ENCODE measurements around the gene FOXA2.

FOXA2 gene

GRCh38 chr20:22536141-22536828 is 48.1 kb downstream of the FOXA2 start:
- no peak for TF ChIP-seq CTCF (IDR thresholded peaks at IDR 0.05; ENCODE audit: low read length, missing control alignments)
- DNase-seq (ENCODE audit: low read depth): no peak
- no peak overlapping the region for H3K4me3 ChIP-seq (replicated peaks; ENCODE audit: low read depth, low read length)

- no peak overlapping the region for H3K4me3 ChIP-seq (replicated peaks; ENCODE audit: low read depth, low read length)
- DNase-seq (ENCODE audit: low read depth): no peak
- no peak for TF ChIP-seq CTCF (IDR thresholded peaks at IDR 0.05; ENCODE audit: low read length, missing control alignments)
Measured at GRCh38 chr20:22535483-22535882, 48.9 kb downstream of the FOXA2 start.

- no peak overlapping the region for H3K4me3 ChIP-seq (replicated peaks; ENCODE audit: low read depth, low read length)
- no peak for TF ChIP-seq CTCF (IDR thresholded peaks at IDR 0.05; ENCODE audit: low read length, missing control alignments)
Measured at GRCh38 chr20:22533823-22534751, 50.3 kb downstream of the FOXA2 start.

GRCh38 chr20:22532598-22532997 is 51.8 kb downstream of the FOXA2 start:
- TF ChIP-seq CTCF (IDR thresholded peaks at IDR 0.05; ENCODE audit: low read length, missing control alignments): no peak
- no peak overlapping the region for H3K4me3 ChIP-seq (replicated peaks; ENCODE audit: low read depth, low read length)
- no peak for DNase-seq (ENCODE audit: low read depth)

More at GRCh38 chr20:22533823-22534751, 50.3 kb downstream of the FOXA2 start:
- DNase-seq (ENCODE audit: low read depth): no peak

- DNase-seq (ENCODE audit: low read depth): no peak
- H3K4me3 ChIP-seq (replicated peaks; ENCODE audit: low read depth, low read length): no peak overlapping the region
- no peak for TF ChIP-seq CTCF (IDR thresholded peaks at IDR 0.05; ENCODE audit: low read length, missing control alignments)
Measured at GRCh38 chr20:22531756-22532155, 52.6 kb downstream of the FOXA2 start.

- H3K4me3 ChIP-seq (replicated peaks; ENCODE audit: low read depth, low read length): no peak overlapping the region
- DNase-seq (ENCODE audit: low read depth): no peak
- no peak for TF ChIP-seq CTCF (IDR thresholded peaks at IDR 0.05; ENCODE audit: low read length, missing control alignments)
Measured at GRCh38 chr20:22531056-22531615, 53.2 kb downstream of the FOXA2 start.
